Liver (tissue), 3 donors: ENCODE results near the gene CLK3.

ENCODE experiments used
- CTCF ChIP-seq: fragments of 150-350 bp; IDR thresholded peaks from 2 replicates; pipeline ENCODE4 v1.5.1; 2017; ENCODE audit warnings: improper control_type of control experiment, low read depth, low read length; ENCODE audit not compliant: missing input control
- EGR1 ChIP-seq, 2 donors: IDR thresholded peaks; 2 replicates each; pipeline ENCODE4 v1.6.1; 2016 to 2018; ENCODE audit warnings: antibody characterized with exemption in 2 of 2, low read depth in 2 of 2
- FOXA1 ChIP-seq: IDR thresholded peaks from 2 replicates; pipeline ENCODE4 v1.6.1; 2016; ENCODE audit warnings: antibody characterized with exemption
- GABPA ChIP-seq, 2 donors: IDR thresholded peaks in 1 of 2; conservative IDR thresholded peaks in 1 of 2; 2 replicates each; pipeline ENCODE4 v1.6.1; 2016; ENCODE audit warnings: antibody characterized with exemption in 2 of 2, mild to moderate bottlenecking in 1 of 2, moderate library complexity in 1 of 2
- RAD21 ChIP-seq, 2 donors: IDR thresholded peaks; 2 replicates each; pipeline ENCODE4 v1.6.1; 2016; ENCODE audit warnings: antibody characterized with exemption in 2 of 2, mild to moderate bottlenecking in 2 of 2
- SP1 ChIP-seq: IDR thresholded peaks from 2 replicates; pipeline ENCODE4 v1.6.1; 2018; ENCODE audit warnings: antibody characterized with exemption, mild to moderate bottlenecking
- TAF1 ChIP-seq: conservative IDR thresholded peaks from 2 replicates; pipeline ENCODE4 v1.6.1; 2016; ENCODE audit warnings: antibody characterized with exemption, mild to moderate bottlenecking
- YY1 ChIP-seq: IDR thresholded peaks from 2 replicates; pipeline ENCODE4 v1.6.1; 2016; ENCODE audit warnings: antibody characterized with exemption, mild to moderate bottlenecking
- TF ChIP-seq, protein P1 (sequence below): IDR thresholded peaks from 2 replicates; pipeline ENCODE4 v1.6.1; 2016; ENCODE audit warnings: antibody characterized with exemption
- TF ChIP-seq, protein P2 (sequence below): IDR thresholded peaks from 2 replicates; pipeline ENCODE4 v1.6.1; 2016; ENCODE audit warnings: antibody characterized with exemption
- TF ChIP-seq, protein P3 (sequence below): IDR thresholded peaks from 2 replicates; pipeline ENCODE4 v1.6.1; 2016; ENCODE audit warnings: antibody characterized with exemption
- TF ChIP-seq, protein P4 (sequence below): IDR thresholded peaks from 2 replicates; pipeline ENCODE4 v1.6.1; 2016; ENCODE audit warnings: antibody characterized with exemption, mild to moderate bottlenecking
- donor health status: healthy.
- donor health status: healthy.

- TF ChIP-seq CTCF (no peak), YY1 (no peak), FOXA1 (no peak), SP1 (no peak), TAF1 (no peak), RAD21 (IDR thresholded peaks at IDR 0.05) (no peak), GABPA (IDR thresholded peaks at IDR 0.05 in 1 of 2, conservative IDR thresholded peaks at IDR 0.05 in 1 of 2) (no peak), EGR1 (IDR thresholded peaks at IDR 0.05; ENCODE audit: low read depth in 2 of 2) (no peak)
- TF ChIP-seq, protein P1, sequence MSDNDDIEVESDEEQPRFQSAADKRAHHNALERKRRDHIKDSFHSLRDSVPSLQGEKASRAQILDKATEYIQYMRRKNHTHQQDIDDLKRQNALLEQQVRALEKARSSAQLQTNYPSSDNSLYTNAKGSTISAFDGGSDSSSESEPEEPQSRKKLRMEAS: no peak
- TF ChIP-seq, protein P2, sequence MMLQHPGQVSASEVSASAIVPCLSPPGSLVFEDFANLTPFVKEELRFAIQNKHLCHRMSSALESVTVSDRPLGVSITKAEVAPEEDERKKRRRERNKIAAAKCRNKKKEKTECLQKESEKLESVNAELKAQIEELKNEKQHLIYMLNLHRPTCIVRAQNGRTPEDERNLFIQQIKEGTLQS: no peak
- TF ChIP-seq, protein P3, sequence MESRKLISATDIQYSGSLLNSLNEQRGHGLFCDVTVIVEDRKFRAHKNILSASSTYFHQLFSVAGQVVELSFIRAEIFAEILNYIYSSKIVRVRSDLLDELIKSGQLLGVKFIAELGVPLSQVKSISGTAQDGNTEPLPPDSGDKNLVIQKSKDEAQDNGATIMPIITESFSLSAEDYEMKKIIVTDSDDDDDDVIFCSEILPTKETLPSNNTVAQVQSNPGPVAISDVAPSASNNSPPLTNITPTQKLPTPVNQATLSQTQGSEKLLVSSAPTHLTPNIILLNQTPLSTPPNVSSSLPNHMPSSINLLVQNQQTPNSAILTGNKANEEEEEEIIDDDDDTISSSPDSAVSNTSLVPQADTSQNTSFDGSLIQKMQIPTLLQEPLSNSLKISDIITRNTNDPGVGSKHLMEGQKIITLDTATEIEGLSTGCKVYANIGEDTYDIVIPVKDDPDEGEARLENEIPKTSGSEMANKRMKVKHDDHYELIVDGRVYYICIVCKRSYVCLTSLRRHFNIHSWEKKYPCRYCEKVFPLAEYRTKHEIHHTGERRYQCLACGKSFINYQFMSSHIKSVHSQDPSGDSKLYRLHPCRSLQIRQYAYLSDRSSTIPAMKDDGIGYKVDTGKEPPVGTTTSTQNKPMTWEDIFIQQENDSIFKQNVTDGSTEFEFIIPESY: no peak
- TF ChIP-seq, protein P4, sequence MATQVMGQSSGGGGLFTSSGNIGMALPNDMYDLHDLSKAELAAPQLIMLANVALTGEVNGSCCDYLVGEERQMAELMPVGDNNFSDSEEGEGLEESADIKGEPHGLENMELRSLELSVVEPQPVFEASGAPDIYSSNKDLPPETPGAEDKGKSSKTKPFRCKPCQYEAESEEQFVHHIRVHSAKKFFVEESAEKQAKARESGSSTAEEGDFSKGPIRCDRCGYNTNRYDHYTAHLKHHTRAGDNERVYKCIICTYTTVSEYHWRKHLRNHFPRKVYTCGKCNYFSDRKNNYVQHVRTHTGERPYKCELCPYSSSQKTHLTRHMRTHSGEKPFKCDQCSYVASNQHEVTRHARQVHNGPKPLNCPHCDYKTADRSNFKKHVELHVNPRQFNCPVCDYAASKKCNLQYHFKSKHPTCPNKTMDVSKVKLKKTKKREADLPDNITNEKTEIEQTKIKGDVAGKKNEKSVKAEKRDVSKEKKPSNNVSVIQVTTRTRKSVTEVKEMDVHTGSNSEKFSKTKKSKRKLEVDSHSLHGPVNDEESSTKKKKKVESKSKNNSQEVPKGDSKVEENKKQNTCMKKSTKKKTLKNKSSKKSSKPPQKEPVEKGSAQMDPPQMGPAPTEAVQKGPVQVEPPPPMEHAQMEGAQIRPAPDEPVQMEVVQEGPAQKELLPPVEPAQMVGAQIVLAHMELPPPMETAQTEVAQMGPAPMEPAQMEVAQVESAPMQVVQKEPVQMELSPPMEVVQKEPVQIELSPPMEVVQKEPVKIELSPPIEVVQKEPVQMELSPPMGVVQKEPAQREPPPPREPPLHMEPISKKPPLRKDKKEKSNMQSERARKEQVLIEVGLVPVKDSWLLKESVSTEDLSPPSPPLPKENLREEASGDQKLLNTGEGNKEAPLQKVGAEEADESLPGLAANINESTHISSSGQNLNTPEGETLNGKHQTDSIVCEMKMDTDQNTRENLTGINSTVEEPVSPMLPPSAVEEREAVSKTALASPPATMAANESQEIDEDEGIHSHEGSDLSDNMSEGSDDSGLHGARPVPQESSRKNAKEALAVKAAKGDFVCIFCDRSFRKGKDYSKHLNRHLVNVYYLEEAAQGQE: no peak
These were observed 10.4 kb upstream of the CLK3 start for GRCh38 chr15:74604983-74605794.
